A673 (cell line): ENCODE data around the gene CBFA2T3.

ENCODE experiments used
- CTCF ChIP-seq: fragments of 300-800, 200-600 bp; sonication (generic); conservative IDR thresholded peaks from 2 replicates; pipeline ENCODE4 v1.5.1; 2017; ENCODE audit warnings: low read depth, mild to moderate bottlenecking, antibody characterized with exemption, low read length, moderate library complexity, mixed read lengths
- EZH2 ChIP-seq: fragments of 200-600 bp; sonication (generic); IDR thresholded peaks from 2 replicates; pipeline ENCODE4 v1.6.1; 2017; ENCODE audit warnings: borderline replicate concordance, low read depth, mild to moderate bottlenecking, mixed read lengths, antibody characterized with exemption, low read length; ENCODE audit not compliant: poor library complexity, severe bottlenecking

GRCh38 chr16:88943131-88943664 is 33.8 kb downstream of the CBFA2T3 start:
- TF ChIP-seq CTCF (no peak), EZH2 (no peak)
